ENCODE data around the gene MIOX.

MIOX gene

DNA sequence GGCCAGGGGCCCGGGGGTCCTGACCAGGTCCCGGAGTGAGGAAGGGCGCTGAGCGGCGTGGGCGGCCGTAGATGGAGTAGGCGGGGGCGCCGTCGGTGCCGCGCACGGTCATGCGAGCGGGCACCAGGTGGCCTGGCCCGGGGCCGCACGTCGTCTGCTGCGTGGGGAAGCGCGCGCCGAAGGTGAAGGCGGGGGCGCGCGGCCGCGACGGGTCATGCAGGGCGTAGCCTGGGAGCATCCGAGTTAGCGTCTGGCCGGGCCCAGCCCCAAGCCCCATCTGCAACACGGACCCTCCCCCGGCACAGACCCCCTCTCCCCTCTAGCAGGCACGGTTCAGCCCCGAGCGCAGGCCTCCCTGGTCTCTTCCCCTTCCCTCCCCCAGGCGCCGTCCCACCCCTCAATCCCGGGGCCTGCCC, 44.9 kb downstream of the MIOX start:
- DNase-seq: peak; percentile 59

DNA sequence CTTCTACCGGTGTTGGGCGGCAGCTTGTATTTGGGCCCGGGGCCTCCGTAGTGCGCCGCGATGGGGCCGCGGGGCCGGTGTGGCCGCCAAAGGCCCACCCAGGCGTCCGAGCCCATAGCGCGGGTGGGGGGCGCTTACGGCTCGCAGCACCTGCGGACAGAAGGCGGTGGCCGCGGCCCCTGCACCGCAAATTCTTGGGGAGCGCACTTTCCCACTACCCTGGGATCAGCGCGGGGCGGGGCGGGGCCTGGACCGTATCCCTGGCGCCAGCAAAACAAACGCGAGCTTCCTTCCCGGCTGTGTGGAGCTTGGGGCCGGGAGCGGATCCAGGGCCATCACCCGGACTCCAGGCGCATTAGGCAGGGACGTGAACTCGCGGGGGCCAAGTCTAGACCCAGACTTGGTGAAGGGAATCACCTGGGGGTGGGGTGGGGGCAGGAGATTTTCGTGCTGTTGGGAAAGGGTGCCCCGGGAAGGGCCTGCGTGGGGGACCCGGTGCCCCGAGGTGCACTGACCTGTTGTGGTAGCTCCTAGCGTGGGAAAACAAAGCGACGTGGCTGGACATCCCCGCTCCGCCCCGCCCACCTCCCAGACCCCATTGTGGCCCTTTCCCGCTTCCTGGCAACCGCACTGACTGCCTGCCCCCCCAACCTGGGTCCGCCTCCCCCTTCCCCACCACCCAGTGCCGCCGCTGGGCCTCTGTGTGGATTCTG, 45.5 kb downstream of the MIOX start:
- no peak for DNase-seq

DNA sequence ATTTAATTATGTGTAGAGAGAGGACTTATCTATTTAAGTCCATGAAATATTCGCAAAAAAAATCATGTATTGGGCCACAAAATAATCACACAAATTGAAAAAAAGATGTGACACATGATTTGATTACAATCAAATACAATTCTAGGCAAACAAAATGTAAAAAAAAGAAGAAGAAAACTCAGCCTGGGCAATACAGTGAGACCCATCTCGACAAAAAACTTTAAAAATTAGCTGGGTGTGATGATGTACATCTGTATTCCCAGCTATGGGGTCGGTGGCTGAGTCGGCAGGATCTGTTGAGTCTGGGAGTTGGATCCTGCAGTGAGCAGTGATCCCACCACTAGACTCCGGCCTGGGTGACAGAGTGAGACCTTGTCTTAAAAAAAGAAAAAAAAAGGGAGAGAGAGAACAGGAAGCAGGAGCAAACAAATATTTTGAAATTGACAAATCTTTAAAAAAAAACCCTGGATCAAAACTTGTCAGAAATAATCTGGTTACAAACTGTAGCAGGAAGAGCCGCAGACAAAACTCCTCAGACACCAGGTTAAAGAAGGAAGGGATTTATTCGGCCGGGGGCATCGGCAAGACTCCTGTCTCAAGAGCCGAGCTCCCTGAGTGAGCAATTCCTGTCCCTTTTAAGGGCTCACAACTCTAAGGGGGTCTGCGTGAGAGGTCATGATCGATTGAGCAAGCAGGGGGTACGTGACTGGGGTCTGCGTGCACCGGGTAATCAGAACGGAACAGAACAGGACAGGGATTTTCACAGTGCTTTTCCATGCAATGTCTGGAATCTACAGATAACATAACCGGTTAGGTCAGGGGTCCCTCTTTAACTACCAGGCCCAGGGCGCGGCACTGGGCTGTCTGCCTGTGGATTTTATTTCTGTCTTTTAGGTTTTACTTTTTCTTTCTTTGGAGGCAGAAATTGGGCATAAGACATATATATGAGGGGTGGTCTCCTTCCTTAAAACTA, 46.5 kb downstream of the MIOX start:
- no peak for DNase-seq

DNA sequence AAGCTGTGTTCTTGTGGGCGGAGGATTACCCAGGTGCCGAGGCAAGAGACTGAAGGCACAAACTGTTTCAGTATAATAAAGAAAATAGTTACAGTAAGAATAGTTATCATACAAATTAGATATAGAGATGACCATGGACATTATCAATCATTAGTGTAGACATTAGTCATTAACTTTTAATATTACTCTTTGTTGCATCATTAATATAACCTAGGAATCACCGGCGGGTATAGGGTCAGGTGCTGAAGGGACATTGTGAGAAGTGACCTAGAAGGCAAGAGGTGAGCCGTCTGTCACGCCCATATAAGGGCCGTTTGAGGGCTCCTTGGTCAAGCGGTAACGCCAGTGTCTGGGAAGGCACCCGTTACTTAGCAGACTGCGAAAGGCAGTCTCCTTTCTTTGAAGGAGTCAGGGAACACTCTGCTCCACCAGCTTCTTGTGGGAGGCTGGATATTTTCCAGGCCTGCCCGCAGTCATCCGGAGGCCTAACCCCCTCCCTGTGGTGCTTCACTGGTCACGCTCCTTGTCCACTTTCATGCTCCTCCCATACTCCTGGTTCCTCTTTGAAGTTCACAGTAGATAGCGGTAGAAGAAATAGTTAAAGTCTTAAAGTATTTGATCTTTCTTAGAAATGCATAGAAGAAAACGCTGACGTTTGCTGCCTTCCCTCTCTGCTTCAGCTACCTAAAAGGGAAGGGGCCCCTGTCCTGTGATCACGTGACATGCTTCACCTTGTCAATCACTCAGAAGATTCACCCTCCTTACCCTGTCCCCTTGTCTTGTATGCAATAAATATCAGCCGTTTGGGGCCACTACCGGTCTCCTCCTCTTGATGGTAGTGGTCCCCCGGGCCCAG, 47.4 kb downstream of the MIOX start:
- DNase-seq: peak; percentile 39

DNA sequence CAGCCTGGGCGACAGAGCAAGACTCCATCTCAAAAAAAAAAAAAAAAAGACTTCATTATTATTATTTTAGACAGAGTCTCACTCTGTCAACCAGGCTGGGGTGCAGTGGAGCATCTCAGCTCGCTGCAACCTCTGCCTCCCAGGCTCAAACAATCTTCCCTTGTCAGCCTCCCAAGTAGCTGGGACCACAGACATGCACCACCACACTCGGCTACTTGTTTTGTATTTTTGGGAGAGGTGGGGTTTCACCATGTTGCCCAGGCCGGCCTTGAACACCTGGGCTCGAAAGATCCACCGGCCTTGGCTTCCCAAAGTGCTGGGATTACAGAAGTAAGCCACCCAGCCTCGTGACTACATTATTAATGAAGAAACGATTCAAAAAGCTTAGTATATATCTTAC, 48.5 kb downstream of the MIOX start:
- DNase-seq: no peak

DNA sequence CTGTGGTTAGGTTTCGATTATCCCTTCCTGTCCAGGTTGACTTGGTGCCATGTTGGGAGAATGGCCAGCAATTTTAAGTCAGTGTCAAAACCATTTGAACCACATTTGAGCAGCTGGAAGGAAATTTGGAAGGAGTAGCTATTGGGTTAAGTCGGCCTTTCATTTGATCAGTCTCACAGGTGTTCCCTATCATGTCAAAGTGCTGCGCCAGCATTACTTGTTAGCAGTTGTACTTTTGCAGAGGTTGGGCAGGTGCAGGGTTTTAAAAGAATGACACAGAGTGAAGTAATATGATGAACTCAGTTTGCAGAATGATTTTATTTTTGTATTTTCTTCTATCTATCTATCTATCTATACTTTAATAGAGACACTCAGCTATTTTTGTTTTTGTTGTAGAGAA, 49.6 kb downstream of the MIOX start:
- DNase-seq: no peak

DNA sequence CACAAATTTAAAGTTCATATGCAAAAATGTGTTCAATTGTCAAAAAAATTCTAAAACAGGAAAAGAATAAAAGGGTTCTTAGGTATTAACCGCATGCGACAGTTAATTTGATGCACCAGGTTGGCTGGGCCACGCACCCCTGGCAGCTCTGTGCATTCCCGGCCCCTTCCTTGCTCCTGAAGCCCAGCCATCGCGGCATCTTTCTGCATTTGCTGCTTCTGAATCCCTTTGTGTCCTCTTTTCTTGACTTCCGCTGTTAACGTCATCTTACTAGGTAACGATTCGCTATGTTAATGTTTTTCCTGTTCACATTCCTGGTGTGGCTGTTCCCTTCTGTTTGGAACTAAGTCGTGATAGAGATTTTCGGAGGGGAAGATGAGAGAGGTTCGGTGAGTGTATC, 51.1 kb downstream of the MIOX start:
- no peak for DNase-seq

Measured in CD4-positive, alpha-beta T cell treated with Interleukin-4 for 4 hours (primary cell).